Measurements from ENCODE around the gene MLYCD. TPM values are rescaled to one million over a fixed set of nuclear protein-coding genes. Genes with fewer than 3 reads are reported as not detected.
A peak's percentile ranks its signal among the peaks of the same experiment; 100 is the strongest.

The MLYCD gene
- total and polyA plus RNA-seq, 7 donors: 1.8 to 16.3 (median 9.3) TPM

GRCh38 chr16:83907631-83908250, 8.8 kb downstream of the MLYCD start:
- Histone ChIP-seq H3K27me3 (no peaks in the 10 kb centered on the region), H3K4me1 (peaks cover 0 to 18% (median 15%) of the 10 kb centered on the region in 4 donors), H3K4me3 (no peak overlapping the region), H3K9me3 (no peaks in the 10 kb centered on the region), H3K36me3 (peaks cover 17 to 58% (median 33%) of the 10 kb centered on the region in 4 donors), H3K27ac (peak overlapping the region in 1 of 4 donors; percentile 31)
- intact Hi-C loops (cut with DNase I): no loop called here
- peak; percentile 56 for DNase-seq
- no peak for TF ChIP-seq CTCF (IDR thresholded peaks at IDR 0.05)
- no peak for TF ChIP-seq EP300 (IDR thresholded peaks at IDR 0.05)
- TF ChIP-seq POLR2AphosphoS5 (IDR thresholded peaks at IDR 0.05): no peak
- TF ChIP-seq POLR2A (IDR thresholded peaks at IDR 0.05): no peak
- 93% methylated on average over 15 of the region's 15 CpGs for WGBS, 2 donors

- Histone ChIP-seq H3K27ac (no peak overlapping the region), H3K9me3 (no peaks in the 10 kb centered on the region), H3K4me3 (no peak overlapping the region), H3K27me3 (no peaks in the 10 kb centered on the region), H3K4me1 (peaks cover 0 to 8% (median 7%) of the 10 kb centered on the region in 4 donors), H3K36me3 (peaks cover 24 to 68% (median 40%) of the 10 kb centered on the region in 4 donors)
- intact Hi-C loops (cut with DNase I): no loop called here
- 90 to 95% methylated on average over 2 of the region's 2 CpGs for WGBS, 2 donors
- peak; percentile 38 for DNase-seq
- TF ChIP-seq EP300 (IDR thresholded peaks at IDR 0.05) (no peak), POLR2A (IDR thresholded peaks at IDR 0.05) (no peak), POLR2AphosphoS5 (IDR thresholded peaks at IDR 0.05) (no peak), CTCF (IDR thresholded peaks at IDR 0.05) (no peak)
Observed at GRCh38 chr16:83908798-83909197, 9.9 kb downstream of the MLYCD start.

- H3K27ac ChIP-seq: no peak overlapping the region
- peaks cover 34 to 93% (median 58%) of the 10 kb centered on the region in 4 donors for H3K36me3 ChIP-seq
- 93 to 97% methylated on average over 10 of the region's 10 CpGs for WGBS, 2 donors
- intact Hi-C loops (cut with DNase I): no loop called here
- no peak overlapping the region for H3K4me3 ChIP-seq
- H3K4me1 ChIP-seq: no peaks in the 10 kb centered on the region
- no peaks in the 10 kb centered on the region for H3K9me3 ChIP-seq
- no peak for DNase-seq
- TF ChIP-seq EP300 (IDR thresholded peaks at IDR 0.05) (no peak), CTCF (IDR thresholded peaks at IDR 0.05) (no peak), POLR2A (IDR thresholded peaks at IDR 0.05) (no peak), POLR2AphosphoS5 (IDR thresholded peaks at IDR 0.05) (no peak)
- no peaks in the 10 kb centered on the region for H3K27me3 ChIP-seq
Observed at GRCh38 chr16:83911290-83911689, 12.4 kb downstream of the MLYCD start.

GRCh38 chr16:83912519-83913244, 13.8 kb downstream of the MLYCD start:
- peak; percentile 36 for DNase-seq
- intact Hi-C loops (cut with DNase I): no loop called here
- TF ChIP-seq EP300 (IDR thresholded peaks at IDR 0.05): no peak
- TF ChIP-seq CTCF (IDR thresholded peaks at IDR 0.05): no peak
- TF ChIP-seq POLR2AphosphoS5 (IDR thresholded peaks at IDR 0.05): no peak
- TF ChIP-seq POLR2A (IDR thresholded peaks at IDR 0.05): no peak
- no peaks in the 10 kb centered on the region for H3K27me3 ChIP-seq
- 86 to 87% methylated on average over 12 of the region's 12 CpGs for WGBS, 2 donors
- no peaks in the 10 kb centered on the region for H3K4me1 ChIP-seq
- no peaks in the 10 kb centered on the region for H3K9me3 ChIP-seq
- peaks cover 40 to 92% (median 61%) of the 10 kb centered on the region in 4 donors for H3K36me3 ChIP-seq
- H3K27ac ChIP-seq: peak overlapping the region in 1 of 4 donors; percentile 68
- no peak overlapping the region for H3K4me3 ChIP-seq
